GM18498 (cell line): ENCODE data around the gene ARHGEF10L.
"Not testable (repeated sequence)": the region's sequence is repeated elsewhere in the genome, so short reads cannot be mapped to it uniquely, and the experiment has no call there.

Experiments
- ATAC-seq: cut with Tn5 transposase; IDR thresholded peaks from one replicate; pipeline ENCODE4 v1.9.1; 2021; ENCODE audit warnings: mild to moderate bottlenecking, moderate library complexity; ENCODE audit not compliant: unreplicated experiment

ARHGEF10L gene

GRCh38 chr1:17607644-17608581 is 68.4 kb downstream of the ARHGEF10L start:
- ATAC-seq: no peak

DNA sequence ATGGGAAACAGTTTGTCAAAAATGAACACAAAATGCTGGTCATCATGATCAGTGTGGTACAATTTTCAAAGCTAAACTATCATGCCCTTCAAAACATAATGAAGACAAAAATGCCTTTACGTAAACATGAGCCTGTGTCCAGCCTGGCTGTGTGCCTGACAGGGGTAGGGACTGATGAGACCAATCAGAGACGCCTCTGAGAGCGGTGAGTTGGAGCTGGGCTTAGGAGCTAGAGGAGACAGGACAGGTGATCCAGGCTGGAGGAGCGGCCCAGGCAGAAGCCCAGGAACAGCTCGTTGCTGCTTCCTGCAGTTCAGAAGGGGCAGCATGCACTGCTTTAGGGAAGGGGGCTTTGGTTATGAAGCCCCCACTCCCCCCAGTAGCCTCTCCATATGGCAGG is 70.0 kb downstream of the ARHGEF10L start:
- ATAC-seq: no peak

GRCh38 chr1:17610085-17610484 is 70.6 kb downstream of the ARHGEF10L start:
- ATAC-seq: no peak

- ATAC-seq: no peak
Measured at GRCh38 chr1:17610713-17611112, 71.2 kb downstream of the ARHGEF10L start.

- no peak for ATAC-seq
Measured at GRCh38 chr1:17611991-17612390, 72.5 kb downstream of the ARHGEF10L start.

DNA sequence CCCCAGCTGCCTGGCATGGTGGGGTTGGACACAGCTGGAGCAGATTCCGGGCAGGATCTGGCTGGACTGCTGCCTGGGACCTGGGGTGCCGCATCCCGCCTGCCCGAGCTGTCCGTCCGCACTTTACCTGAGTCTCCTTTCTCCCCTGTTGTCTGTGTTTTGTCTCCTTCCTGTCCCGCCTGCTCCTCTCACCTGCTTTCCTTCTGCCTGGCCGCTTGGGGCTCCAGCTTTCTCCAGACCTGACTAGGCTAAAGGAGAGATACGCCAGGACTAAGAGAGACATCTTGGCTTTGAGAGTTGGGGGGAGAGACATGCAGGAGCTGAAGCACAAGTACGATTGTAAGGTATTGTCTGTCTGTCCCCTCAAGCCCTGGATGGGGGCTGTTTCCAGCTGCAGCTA is 73.3 kb downstream of the ARHGEF10L start:
- ATAC-seq: no peak

GRCh38 chr1:17614586-17614985 is 75.1 kb downstream of the ARHGEF10L start:
- ATAC-seq: no peak

- ATAC-seq: no peak
Measured at GRCh38 chr1:17615157-17615556, 75.7 kb downstream of the ARHGEF10L start.

GRCh38 chr1:17615959-17616358 is 76.5 kb downstream of the ARHGEF10L start:
- ATAC-seq: no peak

- no peak for ATAC-seq
Measured at GRCh38 chr1:17616731-17617279, 77.3 kb downstream of the ARHGEF10L start.

- ATAC-seq: no peak
Measured at GRCh38 chr1:17617787-17618557, 78.5 kb downstream of the ARHGEF10L start.

DNA sequence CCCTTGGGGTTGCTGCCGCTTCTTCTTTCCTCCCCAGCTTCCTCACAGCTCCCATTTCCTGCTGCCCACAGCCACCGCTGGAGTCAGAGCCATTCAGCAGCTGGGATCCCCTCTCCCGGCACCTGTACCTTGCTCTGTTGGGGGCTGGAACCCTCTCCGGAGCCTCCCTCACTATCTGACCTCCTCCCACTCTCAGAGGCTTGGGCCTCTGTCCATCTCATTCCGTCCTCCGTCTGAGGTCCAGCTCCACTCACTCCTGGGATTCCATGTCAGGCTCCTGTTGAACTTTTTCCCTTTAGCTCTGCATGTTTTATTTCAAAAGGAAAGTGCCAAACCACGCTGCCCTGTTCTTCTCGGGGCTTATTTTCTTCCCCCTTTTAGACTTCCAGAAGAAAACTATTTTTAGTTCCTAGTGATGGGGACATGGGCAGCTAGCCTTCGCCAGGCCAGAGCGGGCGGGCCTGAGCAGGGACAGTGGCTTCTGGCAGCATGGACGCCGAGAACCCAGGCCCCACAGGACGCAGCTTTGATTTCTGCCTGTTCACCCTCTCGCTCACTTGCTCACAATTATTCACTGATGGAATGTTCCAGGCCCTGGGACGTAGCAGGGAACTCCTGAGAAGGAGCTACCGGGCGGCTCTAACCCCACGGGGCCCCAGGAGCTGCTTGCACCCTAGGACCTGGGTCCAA is 79.2 kb downstream of the ARHGEF10L start:
- ATAC-seq: no peak

DNA sequence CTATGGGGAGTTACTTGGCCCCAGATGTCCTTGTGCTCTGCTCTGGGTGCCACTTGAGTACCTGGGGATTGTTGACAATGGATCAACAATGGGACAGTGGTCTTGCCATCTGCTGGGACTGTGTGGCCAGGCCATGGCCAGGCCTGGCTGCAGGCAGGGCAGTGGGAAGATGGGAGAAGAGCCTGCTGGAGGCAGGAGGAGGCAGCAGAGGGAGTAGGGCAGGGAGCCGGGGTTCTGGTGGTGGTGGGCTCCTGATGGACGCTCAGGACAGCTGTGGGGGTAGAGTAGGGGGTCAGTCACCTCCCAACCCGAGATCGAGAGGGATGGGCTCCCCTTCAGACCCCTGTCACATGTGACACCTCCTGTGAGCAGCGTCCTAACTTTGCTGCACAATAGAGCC is 81.0 kb downstream of the ARHGEF10L start:
- no peak for ATAC-seq

GRCh38 chr1:17621691-17622090 is 82.2 kb downstream of the ARHGEF10L start:
- no peak for ATAC-seq

DNA sequence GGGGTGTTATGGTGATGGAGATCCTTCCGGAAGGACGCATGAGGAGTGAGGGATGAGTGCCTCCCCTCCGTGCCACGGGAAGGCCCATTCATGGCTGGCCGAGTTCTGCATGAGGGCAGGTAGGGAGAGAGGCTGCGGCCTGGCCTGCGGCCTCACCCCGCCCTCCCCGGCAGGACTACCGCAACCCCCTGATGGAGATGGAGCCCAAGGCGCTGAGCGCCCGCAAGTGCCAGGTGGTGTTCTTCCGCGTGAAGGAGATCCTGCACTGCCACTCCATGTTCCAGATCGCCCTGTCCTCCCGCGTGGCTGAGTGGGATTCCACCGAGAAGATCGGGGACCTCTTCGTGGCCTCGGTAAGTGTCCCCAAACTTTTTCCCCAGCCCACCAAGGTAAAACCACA is 83.3 kb downstream of the ARHGEF10L start:
- no peak for ATAC-seq

- no peak for ATAC-seq
Measured at GRCh38 chr1:17624611-17625233, 85.2 kb downstream of the ARHGEF10L start.

DNA sequence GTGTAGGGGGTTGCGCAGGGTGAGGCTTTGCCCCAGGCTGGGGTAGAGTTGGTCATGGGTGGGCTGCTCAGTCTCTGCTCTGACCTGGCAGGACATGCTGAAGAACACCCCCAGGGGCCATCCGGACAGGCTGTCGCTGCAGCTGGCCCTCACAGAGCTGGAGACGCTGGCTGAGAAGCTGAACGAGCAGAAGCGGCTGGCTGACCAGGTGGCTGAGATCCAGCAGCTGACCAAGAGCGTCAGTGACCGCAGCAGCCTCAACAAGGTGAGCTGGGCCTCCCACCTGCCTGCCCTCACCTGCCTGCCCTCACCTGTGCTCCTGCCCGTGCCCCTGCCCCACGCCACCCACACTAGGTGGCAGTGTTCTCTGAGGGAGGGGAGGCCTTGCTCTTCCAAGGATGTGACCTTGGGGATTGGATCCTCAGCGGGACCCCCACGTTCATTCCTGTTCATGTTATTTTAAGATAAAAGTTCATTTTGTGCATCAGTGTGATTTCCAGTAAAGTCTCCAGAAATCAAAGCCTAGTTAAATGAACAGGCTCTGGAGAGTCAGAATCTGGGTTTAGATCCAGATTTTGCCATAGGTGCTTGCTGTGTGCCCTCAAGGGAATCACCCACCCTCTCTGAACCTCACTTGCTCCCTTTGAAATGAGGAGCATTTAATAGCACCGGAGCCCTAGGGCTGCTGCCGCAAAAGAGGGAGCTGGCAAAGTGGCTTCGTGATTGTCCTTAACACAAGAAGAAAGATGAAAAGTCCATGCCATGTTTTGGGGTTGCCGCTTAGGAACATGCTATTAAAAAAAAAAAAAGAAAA is 87.9 kb downstream of the ARHGEF10L start:
- ATAC-seq: no peak

DNA sequence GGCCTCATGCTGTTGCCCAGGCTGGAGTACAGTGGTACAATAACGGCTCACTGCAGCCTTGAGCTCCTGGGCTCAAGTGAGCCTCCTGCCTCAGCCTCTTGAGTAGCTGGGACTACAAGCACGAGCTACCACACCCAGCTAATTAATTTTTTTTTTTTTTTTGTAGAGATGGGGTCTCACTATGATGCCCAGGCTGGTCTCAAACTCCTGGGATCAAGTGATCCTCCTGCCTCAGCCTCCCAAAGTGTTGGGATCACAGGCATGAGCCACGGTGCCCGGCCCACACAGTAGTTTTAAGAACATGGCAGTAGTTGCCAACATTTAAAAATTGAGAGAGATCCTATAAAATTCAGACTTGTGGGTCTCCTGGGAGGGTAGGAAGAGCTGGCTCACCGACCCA is 89.5 kb downstream of the ARHGEF10L start:
- not testable (repeated sequence) for ATAC-seq

GRCh38 chr1:17629460-17629859 is 90.0 kb downstream of the ARHGEF10L start:
- ATAC-seq: no peak
